ENCODE results near the gene CLK3. TPM values are rescaled to one million over a fixed set of nuclear protein-coding genes. Genes with fewer than 3 reads are reported as not detected.

CLK3 gene
- total RNA-seq, 1 donor from 2014 or later, result 53.1 TPM

DNA sequence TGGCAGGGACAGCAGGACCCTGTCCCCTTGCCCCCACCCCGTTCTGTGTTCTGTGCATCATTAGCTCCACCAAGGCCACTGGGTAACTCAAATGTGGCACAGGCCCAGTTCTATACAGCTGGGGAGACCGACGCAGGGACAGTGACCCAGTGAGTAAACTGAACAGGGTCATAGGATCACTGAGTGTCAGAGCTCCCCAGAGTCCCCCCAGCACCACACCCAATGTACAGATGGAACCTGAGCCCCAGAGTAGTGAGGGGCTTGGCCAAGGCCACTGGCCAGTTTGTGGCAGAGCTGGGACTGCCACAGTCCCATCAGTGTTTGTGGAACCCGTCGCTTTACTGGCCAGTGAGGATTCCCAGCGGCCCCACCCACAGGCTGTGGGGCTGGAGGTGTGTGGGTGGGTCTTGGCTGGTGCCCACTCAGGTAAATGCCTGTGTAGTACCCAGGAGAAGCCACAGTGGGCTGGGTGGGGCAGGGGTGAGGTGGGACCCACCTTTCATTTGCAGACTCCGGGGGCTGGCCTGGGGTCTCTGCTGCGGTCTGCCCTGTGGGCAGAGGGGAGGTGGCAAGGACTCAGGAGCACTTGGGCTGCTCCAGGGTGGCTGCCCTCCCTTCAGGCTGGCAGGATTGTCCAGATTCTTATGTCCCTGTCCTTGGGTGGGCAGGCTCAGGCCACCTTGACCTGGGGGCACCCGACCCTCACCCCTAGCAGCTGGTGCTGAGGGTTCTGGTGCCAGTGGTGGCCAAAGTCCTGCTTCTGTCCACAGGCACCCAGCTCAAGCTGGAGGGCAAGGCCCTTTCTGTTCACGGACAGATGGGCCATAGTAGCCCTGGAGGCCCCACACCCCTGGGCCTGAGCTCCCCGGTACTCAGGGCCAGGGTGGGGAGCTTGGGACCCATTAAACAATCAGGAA is 11.6 kb upstream of the CLK3 start:
- Histone ChIP-seq H3K4me1 (peaks cover 20% of the 10 kb centered on the region), H3K9me3 (replicated peaks) (no peaks in the 10 kb centered on the region), H3K4me3 (no peak overlapping the region), H3K27me3 (ENCODE audit: low read depth) (no peaks in the 10 kb centered on the region), H3K36me3 (no peaks in the 10 kb centered on the region), H3K27ac (replicated peaks) (no peak overlapping the region)
- intact Hi-C loops (cut with micrococcal nuclease), result no loop called here
- DNase-seq, result no peak
- TF ChIP-seq, protein P1, sequence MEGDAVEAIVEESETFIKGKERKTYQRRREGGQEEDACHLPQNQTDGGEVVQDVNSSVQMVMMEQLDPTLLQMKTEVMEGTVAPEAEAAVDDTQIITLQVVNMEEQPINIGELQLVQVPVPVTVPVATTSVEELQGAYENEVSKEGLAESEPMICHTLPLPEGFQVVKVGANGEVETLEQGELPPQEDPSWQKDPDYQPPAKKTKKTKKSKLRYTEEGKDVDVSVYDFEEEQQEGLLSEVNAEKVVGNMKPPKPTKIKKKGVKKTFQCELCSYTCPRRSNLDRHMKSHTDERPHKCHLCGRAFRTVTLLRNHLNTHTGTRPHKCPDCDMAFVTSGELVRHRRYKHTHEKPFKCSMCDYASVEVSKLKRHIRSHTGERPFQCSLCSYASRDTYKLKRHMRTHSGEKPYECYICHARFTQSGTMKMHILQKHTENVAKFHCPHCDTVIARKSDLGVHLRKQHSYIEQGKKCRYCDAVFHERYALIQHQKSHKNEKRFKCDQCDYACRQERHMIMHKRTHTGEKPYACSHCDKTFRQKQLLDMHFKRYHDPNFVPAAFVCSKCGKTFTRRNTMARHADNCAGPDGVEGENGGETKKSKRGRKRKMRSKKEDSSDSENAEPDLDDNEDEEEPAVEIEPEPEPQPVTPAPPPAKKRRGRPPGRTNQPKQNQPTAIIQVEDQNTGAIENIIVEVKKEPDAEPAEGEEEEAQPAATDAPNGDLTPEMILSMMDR (IDR thresholded peaks at IDR 0.05; ENCODE audit: borderline replicate concordance), result no peak

DNA sequence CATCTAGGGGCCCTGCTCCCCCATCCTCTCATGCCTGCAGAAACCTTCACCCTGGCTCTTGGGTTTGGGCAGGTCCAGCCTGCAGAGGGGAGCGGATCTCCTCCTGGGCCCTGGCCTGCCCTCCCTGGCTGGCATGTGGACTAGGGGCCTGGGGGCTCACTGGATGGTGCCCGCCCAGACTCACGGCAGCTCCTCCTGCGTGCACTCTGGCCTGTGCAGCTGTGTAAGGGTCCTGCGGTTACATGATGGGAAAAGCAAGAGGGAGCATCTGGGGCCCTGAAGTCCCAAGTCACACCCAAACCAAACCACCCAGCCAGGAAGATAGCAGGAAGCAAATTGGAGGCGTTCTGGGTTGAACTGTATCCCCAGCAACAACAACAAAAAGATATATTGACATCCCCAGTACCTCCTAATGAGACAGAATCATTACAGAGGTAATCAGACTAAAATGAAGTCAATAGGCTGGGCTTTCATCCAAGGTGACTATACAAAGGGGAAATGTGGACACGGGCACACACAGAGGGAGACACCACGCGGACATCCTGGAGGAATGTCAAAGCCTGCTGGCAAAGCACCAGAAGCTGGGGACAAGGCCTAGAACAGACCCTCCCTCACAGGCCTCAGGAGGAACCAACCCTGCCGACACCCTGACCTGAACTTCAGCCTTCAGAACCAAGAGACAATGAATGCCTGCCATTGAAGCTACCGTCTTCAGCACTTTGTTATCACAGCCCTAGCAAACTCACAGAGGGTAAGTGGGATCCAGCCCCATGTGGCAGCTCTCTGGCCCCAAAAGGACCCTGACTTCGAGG is 10.4 kb upstream of the CLK3 start:
- no peak for DNase-seq
- peaks cover 17% of the 10 kb centered on the region for H3K4me1 ChIP-seq
- TF ChIP-seq, protein P1 (IDR thresholded peaks at IDR 0.05; ENCODE audit: borderline replicate concordance), result no peak
- no peak overlapping the region for H3K27ac ChIP-seq (replicated peaks)
- no peaks in the 10 kb centered on the region for H3K9me3 ChIP-seq (replicated peaks)
- H3K36me3 ChIP-seq, result no peaks in the 10 kb centered on the region
- H3K4me3 ChIP-seq, result no peak overlapping the region
- intact Hi-C loops (cut with micrococcal nuclease), result no loop called here
- no peaks in the 10 kb centered on the region for H3K27me3 ChIP-seq (ENCODE audit: low read depth)

DNA sequence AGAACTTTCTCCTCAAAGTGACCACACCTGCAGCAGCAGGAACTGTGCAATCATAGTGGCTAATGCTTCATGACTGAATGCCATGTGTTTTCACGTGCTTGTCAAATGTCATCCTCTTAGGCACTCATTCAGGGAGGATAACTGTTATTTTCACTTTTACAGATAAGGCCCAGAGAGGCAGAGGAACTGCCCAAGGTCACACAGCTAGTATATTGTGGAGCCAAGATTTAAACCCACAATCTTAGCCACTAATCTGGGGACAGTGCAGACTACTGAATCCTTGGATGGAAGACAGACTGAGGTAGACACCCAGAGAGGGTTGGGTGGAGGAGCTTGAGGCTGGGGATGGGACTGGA is 9.9 kb upstream of the CLK3 start:
- Histone ChIP-seq H3K36me3 (no peaks in the 10 kb centered on the region), H3K9me3 (replicated peaks) (no peaks in the 10 kb centered on the region), H3K27ac (replicated peaks) (no peak overlapping the region), H3K27me3 (ENCODE audit: low read depth) (no peaks in the 10 kb centered on the region), H3K4me1 (peaks cover 17% of the 10 kb centered on the region), H3K4me3 (no peak overlapping the region)
- intact Hi-C loops (cut with micrococcal nuclease), result no loop called here
- no peak for DNase-seq
- TF ChIP-seq, protein P1 (IDR thresholded peaks at IDR 0.05; ENCODE audit: borderline replicate concordance), result no peak

DNA sequence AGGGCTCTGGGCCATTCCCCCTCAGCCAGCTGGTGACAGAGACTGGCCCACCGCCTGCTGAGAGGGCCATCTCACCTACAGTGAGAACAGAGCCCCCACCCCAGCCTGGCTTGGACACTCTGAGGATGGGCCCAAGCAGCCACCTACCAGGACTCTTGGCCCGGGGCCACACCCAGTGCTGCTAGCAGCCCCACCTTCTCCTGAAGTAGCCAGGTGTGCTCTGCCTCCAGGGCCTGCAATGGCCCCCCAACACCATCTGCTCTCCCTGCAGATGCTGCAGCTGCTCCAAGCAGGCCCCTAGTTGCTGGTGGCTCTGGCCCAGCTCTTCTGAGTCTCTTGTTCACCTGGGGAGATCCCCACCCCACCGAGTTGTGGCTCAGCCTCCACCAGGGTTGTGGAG is 6.8 kb upstream of the CLK3 start:
- no peaks in the 10 kb centered on the region for H3K9me3 ChIP-seq (replicated peaks)
- DNase-seq, result no peak
- intact Hi-C loops (cut with micrococcal nuclease), result no loop called here

DNA sequence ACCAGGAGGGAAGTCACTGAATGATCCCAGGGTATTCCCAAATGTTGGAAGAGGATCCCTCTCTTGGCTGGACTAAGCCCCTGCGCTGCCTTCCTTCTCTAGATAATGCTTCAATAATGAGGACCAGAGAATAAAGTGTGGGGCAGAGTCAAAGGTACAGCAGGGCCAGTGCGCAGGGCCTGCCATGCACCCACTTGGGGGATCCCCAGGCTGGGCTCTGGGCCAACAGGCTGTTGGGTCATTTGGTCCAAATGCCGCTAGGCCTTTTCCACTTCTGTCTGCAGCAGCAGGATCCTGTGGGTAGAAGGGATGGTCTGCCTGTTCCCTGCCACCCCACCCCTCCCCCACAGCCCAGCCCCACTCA is 5.7 kb upstream of the CLK3 start:
- peak overlapping the region; percentile 47 for H3K27ac ChIP-seq (replicated peaks)
- H3K4me3 ChIP-seq, result no peak overlapping the region
- H3K36me3 ChIP-seq, result no peaks in the 10 kb centered on the region
- DNase-seq, result no peak
- H3K9me3 ChIP-seq (replicated peaks), result no peaks in the 10 kb centered on the region
- H3K4me1 ChIP-seq, result peaks cover 32% of the 10 kb centered on the region
- intact Hi-C loops (cut with micrococcal nuclease), result loop anchor here (10.0 kb wide), 1 partner anchor 65 kb away; the partner anchor contains the start of gene ARID3B
- H3K27me3 ChIP-seq (ENCODE audit: low read depth), result no peaks in the 10 kb centered on the region
- TF ChIP-seq, protein P1 (IDR thresholded peaks at IDR 0.05; ENCODE audit: borderline replicate concordance), result no peak

More for the DNA sequence above, 6.8 kb upstream of the CLK3 start:
- TF ChIP-seq, protein P1 (IDR thresholded peaks at IDR 0.05; ENCODE audit: borderline replicate concordance), result no peak
- no peak overlapping the region for H3K4me3 ChIP-seq
- H3K27ac ChIP-seq (replicated peaks), result no peak overlapping the region
- H3K36me3 ChIP-seq, result no peaks in the 10 kb centered on the region
- peaks cover 24% of the 10 kb centered on the region for H3K4me1 ChIP-seq
- no peaks in the 10 kb centered on the region for H3K27me3 ChIP-seq (ENCODE audit: low read depth)
